ENCODE data around the gene C6orf163. TPM values are rescaled to one million over a fixed set of nuclear protein-coding genes. Genes with fewer than 3 reads are reported as not detected.

C6orf163 gene
- total RNA-seq, 1 experiment from 2014 or later, result 1.5 TPM

- H3K79me2 ChIP-seq (ENCODE audit: insufficient read depth, low read length), result no peaks in the 10 kb centered on the region
- no peaks in the 10 kb centered on the region for H4K20me1 ChIP-seq (ENCODE audit: insufficient read depth)
- intact Hi-C loops (cut with micrococcal nuclease), result no loop called here
- H3K9me2 ChIP-seq (ENCODE audit: insufficient read depth), result no peaks in the 10 kb centered on the region
- H2AFZ ChIP-seq (ENCODE audit: low read depth, low read length, poor library complexity, severe bottlenecking), result no peak overlapping the region
- no peak overlapping the region for H3K27ac ChIP-seq (ENCODE audit: low read depth, low read length)
- H3K9me3 ChIP-seq (ENCODE audit: control insufficient read depth in 1 of 2, insufficient read depth in 1 of 2, low read depth in 1 of 2, low read length in 2 of 2), result no peaks in the 10 kb centered on the region
- RAD21 ChIA-PET (ENCODE audit: low non-redundant PET in 1 of 2, low total read pairs in 2 of 2, uncharacterized antibody in 2 of 2, unreplicated experiment in 2 of 2), result no interaction called here
- H3K27me3 ChIP-seq (ENCODE audit: insufficient read depth, low read length), result no peaks in the 10 kb centered on the region
- no TSS peak for BruUV-seq (replicated peaks)
- no peak for TF ChIP-seq JUND (IDR thresholded peaks at IDR 0.05)
- TF ChIP-seq TCF7L2 (IDR thresholded peaks at IDR 0.05; ENCODE audit: borderline replicate concordance, extremely low read depth, insufficient read depth, insufficient read length), result no peak
- no peak for TF ChIP-seq ZNF274 (IDR thresholded peaks at IDR 0.05; ENCODE audit: low read depth, low read length)
- TF ChIP-seq ELF1 (IDR thresholded peaks at IDR 0.05; ENCODE audit: borderline replicate concordance, low read depth), result no peak
- no peak for TF ChIP-seq MAX (IDR thresholded peaks at IDR 0.05)
- TF ChIP-seq EGR1 (IDR thresholded peaks at IDR 0.05; ENCODE audit: low read depth), result no peak
- no peak for TF ChIP-seq RAD21 (IDR thresholded peaks at IDR 0.05; ENCODE audit: low read depth)
- no peak for TF ChIP-seq CTCF (IDR thresholded peaks at IDR 0.05 in 2 of 3, conservative IDR thresholded peaks at IDR 0.05 in 1 of 3; ENCODE audit: borderline replicate concordance in 1 of 3, insufficient read depth in 1 of 3, low read depth in 2 of 3, low read length in 2 of 3)
- no peak for TF ChIP-seq SRF (IDR thresholded peaks at IDR 0.05; ENCODE audit: low read depth)
- TF ChIP-seq ATF3 (IDR thresholded peaks at IDR 0.05), result no peak
- TF ChIP-seq CBX3 (IDR thresholded peaks at IDR 0.05; ENCODE audit: low read depth), result no peak
- TF ChIP-seq EZH2 (IDR thresholded peaks at IDR 0.05), result no peak
- TF ChIP-seq ZFX (IDR thresholded peaks at IDR 0.05), result no peak
- TF ChIP-seq REST (IDR thresholded peaks at IDR 0.05; ENCODE audit: low read depth), result no peak
- no peak for TF ChIP-seq YY1 (IDR thresholded peaks at IDR 0.05; ENCODE audit: extremely low read depth, insufficient replicate concordance, low read depth, low read length)
- no peak for TF ChIP-seq EZH2phosphoT487 (IDR thresholded peaks at IDR 0.05; ENCODE audit: borderline replicate concordance)
- TF ChIP-seq FOSL1 (IDR thresholded peaks at IDR 0.05; ENCODE audit: low read depth), result no peak
- DNase-seq (ENCODE audit: low read depth, low spot score), result no peak
- ATAC-seq, result no peak
- H3K4me1 ChIP-seq (ENCODE audit: control insufficient read depth in 1 of 2, insufficient read depth in 2 of 2, low read length in 2 of 2), result no peaks in the 10 kb centered on the region
- CTCF ChIA-PET, result no interaction called here
- POLR2A ChIA-PET, result no interaction called here
- H3K9ac ChIP-seq (ENCODE audit: low read length), result no peak overlapping the region
- H3K36me3 ChIP-seq (ENCODE audit: control insufficient read depth in 1 of 2, insufficient read depth in 2 of 2, low read length in 2 of 2), result no peaks in the 10 kb centered on the region
- no peak overlapping the region for H3K4me2 ChIP-seq (ENCODE audit: low read length)
- H3K4me3 ChIP-seq (replicated peaks in 1 of 2; ENCODE audit: low read depth in 1 of 2, low read length in 2 of 2), result no peak overlapping the region
These were observed 13.0 kb downstream of the C6orf163 start for GRCh38 chr6:87357479-87358196.
